NCI-H187 treated with DMSO at 0.1 percent for 48 hours (cell line): ENCODE results near the gene ELN.
"Not testable (repeated sequence)": the region's sequence is repeated elsewhere in the genome, so short reads cannot be mapped to it uniquely, and the experiment has no call there.

Experiments used
- DNase-seq: peaks from one replicate; lab custom pipeline; 2025; lab: John Stamatoyannopoulos, UW

Gene ELN

DNA sequence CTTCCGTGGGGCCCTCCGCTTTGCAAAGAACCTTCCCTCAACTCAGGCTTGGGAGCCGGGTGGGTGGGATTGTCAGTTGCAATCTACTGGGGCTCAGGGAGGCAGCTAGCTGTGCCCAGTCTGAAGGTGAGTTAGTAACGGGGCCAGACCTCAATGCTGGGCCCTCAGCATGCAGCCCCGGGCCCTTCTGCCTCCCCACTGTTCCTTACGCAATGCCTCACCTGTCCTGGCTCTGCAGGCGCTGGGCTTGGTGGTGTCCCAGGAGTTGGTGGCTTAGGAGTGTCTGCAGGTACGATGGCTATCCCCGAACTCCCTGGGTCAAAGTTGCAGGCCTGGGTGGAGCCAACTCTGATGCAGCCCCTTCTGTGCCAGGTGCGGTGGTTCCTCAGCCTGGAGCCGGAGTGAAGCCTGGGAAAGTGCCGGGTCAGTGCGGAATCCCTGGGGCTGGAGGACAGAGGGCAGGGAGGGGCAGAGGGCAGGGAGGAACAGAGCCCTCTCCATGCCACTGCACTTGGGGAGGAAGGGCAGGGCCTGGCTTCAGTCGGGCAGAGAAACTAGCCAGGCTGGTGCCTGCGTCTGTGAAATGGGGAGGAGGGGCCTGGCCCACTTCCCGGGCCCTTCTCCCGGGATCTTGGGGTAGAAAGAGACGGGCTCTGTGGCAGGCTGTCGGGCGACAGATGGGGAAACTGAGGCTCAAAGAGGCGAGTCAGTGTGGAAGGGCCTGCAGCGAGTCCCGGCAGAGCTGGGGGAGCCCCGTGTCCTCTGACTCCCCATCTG is 15.0 kb downstream of the ELN start:
- DNase-seq = no peak

DNA sequence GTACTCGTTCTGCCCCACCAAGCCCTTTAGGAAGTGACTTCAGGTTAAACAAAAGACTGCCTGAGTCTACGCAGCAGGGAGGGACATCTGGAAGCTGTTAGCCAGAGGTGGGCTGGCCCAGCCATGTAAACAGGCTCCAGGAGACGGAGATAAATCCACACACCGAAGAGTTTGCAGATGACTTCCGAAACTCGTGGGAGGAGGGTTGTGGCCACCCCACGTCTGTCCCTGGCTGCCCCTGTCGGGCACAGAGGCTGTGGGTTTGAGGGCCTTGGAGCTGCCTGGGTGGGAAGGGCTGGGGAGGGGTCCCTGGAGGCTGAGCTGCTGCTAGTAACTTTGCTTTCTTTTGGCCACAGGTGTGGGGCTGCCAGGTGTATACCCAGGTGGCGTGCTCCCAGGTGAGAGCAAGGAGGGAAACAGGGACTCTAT is 15.6 kb downstream of the ELN start:
- no peak for DNase-seq

DNA sequence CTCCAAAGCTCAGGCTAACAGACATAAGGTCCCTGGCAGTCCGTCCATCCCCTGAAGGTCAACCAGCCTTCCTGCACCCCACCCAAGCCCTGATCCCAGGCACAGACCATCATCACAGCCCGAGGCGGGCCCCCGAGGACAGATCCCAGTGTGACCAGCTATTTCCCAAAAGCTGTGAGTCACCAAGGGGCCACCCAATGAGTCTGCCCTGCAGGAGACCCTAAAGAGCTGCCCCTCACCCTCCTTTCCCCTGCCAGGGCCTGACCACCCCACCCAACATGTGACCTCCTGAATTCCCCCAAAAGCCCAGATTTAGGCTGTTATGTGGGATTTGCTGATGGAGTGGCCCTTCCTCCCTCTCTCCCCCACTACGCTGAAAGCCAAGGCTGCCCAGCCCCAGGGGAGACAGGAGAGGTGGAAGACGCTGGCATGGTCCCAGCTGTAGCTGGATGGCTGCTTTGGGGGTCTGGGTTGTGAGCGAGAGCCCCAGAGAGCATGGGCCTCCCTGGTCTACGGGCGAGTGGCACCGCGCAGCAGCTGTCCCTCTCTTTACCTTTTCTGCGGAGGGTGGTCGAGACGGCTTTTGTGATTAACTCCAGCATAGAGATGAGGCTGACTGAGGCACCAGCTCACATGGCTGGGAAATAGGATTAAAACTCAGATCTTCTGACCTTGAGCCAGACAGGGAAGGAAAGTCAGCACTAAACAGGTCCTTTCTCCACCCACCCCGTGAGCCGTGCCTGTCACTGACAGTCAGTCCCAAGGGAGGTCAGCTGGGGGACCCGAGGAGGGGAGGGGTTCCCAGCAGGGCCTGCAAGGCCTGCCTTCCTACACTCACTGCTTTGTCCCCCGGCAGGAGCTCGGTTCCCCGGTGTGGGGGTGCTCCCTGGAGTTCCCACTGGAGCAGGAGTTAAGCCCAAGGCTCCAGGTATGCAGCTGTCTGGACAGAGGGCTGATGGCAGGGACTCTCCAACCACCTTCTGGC is 16.7 kb downstream of the ELN start:
- DNase-seq = no peak

DNA sequence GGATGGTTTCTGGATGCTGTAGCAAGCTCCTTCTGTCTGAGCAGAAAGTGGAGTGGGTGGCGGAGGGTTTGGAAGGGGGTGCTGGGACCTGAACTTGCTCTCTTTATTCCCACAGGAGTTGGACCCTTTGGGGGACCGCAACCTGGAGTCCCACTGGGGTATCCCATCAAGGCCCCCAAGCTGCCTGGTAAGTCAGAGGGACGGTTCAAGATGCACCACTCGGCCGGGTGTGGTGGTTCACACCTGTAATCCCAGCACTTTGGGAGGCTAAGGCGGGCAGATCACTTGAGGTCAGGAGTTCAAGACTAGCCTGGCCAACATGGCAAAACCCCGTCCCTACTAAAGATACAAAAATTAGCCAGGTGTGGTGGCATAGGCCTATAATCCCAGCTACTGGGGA is 18.6 kb downstream of the ELN start:
- DNase-seq = not testable (repeated sequence)

DNA sequence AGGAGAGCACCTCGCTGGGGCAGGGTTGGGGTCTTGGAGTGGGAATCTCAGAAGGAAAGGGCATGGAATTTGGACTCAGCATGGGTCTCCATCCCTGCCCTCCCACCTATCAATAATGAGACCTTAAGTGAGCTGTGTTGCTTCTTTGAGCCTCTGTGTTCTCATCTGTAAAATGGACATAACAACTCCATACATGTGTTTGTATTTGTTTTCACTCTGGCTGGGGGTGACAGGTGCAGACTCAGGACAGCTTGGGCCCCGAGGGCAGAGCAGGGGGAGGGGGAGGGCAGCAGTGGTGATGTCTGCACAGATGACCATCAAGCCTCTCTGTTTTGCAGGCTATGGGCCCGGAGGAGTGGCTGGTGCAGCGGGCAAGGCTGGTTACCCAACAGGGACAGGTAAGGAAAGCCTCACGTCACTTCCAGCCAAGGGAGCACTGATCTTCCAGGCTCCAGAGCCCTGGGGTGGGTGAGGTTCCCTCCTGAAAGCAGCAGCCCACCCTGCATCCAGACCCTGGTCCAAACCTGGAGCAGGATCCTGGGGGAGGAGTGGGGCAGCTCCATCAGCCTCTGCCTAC is 19.9 kb downstream of the ELN start:
- no peak for DNase-seq

DNA sequence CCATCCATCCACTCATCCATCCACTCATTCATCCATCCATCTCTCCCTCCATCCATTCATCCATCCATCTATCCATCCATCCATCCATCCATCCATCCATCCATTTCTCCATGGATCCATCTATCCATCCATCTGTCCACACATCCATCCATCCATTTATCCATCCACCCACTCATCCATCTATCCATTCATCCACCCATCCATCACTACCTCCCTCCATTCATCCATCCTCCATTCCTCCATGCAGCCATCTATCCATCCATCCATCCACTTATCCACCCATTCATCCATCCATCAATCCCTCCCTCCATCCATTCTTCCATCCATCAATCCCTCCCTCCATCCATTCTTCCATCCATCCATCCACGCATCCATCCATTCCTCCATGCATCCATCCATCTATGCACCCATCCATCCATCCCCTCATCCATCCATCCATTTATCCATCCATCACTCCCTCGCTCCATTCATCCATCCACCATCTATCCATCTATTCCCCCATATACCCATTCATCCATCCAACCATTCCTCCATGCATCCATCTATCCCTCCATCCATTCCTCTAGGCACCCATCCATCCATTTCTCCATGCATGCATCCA is 21.1 kb downstream of the ELN start:
- no peak for DNase-seq

DNA sequence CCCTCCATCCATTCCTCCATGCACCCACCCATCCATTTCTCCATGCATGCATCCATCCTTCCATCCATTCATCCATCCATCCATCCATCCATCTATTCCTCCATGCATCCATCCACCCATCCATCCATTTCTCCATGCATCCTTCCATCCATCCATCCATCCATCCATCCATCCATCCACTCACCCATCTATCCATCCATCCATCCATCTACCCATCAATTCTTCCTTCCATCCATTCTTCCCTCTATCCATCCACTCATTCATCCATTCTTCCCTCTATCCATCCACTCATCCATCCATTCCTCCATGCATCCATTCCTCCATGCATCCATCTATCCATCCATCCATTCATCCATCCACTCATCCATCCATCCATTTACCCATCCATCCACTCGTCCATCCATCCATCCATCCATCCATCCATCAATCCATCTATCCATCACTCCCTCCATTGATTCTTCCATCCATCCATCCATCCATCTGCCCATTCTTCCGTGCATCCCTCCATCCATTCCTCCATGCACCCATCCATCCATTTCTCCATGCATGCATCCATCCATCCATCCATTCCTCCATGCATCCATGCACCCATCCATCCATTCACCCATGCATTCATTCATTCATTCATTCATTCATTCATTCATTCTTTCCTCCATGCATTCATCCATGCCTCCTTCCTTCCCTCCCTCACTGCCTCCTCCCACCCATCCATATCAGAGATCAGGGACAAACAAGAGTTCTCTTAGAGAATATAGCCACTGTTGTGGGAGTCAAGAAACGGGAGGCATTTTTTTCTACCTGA is 22.2 kb downstream of the ELN start:
- no peak for DNase-seq

DNA sequence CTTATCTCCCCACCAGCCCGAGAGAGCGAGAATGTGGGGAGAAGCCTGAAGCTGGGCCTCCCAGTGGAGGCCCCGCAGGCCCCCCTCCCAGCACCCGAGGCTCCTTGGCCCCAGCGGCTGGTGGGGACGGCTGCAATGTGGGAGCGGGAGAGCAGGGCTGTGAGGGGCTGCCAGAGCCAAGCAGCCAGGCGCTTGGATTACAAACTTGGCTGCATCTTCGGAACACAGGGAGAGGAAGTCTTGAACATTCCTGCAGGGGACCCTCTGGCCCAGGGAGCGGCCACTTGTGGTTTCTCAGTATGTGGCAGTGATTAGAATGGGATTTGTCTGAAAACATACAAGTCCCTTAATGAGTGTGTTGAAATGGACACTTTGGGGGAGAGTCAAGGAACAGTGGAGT is 23.2 kb downstream of the ELN start:
- no peak for DNase-seq

DNA sequence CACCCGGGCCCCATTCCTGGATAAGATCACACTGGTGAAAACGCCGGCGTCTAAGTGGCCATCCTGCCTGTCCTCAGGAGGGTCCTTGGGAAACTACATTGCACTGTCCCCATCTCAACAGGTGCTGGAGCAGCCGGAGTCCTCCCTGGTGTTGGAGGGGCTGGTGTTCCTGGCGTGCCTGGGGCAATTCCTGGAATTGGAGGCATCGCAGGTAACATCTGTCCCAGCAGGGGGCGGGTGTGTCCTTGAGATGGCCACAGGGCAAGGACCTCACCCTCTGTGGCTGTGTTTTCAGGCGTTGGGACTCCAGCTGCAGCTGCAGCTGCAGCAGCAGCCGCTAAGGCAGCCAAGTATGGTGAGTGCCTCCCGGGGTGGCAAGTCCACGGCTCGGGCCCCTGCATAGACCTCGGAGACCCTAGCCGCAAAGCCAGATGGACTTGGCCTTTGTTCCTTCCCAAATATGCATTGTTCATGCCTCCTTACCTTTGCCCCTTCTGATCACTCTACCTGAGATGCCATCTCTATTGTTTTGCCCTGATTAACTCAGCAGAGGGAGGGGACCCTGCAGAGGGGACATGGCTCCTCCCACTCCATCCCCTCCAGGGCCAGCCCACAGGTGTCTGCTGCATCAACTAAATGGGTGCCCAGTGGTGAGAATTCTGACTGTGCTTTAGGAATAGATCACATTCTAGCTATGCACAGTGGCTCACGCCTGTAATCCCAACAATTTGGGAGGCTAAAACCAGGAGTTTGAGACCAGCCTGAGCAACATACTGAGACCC is 23.8 kb downstream of the ELN start:
- DNase-seq = no peak

DNA sequence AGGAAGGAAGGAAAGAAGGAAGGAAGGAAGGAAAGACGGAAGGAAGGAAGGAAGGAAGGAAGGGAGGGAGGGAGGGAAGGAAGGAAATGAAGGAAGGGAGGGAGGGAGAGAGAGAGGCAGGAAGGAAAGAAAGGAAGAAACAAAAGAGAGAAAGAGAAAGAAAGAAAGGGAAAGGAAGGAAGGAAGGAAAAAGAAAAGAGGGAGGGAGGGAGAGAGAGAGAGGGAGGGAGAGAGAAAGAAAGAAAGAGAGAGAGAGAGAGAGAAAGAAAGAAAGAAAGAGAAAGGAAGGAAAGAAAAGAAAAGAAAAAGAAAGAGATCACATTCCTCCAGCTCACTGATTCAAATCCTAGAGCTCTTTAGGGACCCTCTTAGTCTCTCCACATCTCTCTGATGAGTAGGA is 24.7 kb downstream of the ELN start:
- DNase-seq = no peak

DNA sequence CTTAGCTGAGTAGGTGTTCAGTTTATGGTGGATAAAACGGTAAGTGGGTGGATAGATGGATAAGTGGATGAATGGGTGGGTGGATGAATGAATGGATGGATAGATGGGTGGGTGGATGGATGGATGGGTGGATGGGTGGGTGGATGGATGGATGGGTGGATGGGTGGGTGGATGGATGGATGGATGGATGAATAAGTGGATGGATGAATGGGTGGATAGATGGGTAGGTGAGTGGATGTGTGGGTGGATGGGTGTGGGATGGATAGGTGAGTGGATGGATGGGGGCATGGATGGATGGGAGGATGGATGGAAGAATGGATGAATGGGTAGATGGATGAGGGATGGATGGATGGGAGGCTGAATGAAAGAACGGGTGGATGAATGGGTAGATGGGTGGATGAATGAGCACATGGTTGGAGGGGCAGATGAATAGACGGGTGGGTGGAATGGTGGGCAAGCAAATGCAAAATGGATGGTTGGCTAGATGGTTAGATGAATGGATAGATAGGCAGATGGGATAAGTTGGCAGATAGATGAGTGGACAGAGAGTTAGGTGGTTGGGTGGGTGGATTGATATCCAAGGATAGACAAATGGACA is 25.7 kb downstream of the ELN start:
- DNase-seq = no peak

DNA sequence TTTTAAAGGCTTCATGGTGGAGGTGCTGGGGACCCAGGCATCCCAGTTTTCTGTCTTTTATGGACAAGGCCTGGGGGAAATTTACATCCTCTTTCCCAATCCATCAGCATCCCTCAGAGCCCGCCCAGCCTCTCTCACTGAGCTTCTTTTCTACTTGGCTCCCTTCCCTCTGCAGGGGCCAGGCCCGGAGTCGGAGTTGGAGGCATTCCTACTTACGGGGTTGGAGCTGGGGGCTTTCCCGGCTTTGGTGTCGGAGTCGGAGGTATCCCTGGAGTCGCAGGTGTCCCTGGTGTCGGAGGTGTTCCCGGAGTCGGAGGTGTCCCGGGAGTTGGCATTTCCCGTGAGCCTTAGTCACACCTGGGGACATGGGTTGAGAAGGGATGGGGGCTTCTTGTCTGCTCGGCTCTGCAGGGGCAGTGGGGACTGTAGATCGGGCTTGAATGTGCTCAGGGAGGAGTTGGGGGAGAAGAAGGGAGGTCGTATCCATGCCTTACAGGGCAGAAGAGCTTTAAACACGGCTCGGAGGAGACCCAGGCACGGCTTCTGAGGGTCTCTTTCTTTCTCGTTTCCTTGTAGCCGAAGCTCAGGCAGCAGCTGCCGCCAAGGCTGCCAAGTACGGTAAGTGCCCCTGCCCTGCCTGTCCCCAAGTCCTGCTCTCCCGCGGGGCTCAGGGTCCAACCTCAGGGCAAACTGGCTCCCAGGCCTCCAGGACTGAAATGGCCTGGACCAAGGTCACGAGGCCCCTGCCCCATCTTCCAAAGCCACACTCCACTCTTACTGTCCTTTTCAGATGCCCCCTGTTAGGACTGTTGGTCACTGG is 28.3 kb downstream of the ELN start:
- DNase-seq = no peak

DNA sequence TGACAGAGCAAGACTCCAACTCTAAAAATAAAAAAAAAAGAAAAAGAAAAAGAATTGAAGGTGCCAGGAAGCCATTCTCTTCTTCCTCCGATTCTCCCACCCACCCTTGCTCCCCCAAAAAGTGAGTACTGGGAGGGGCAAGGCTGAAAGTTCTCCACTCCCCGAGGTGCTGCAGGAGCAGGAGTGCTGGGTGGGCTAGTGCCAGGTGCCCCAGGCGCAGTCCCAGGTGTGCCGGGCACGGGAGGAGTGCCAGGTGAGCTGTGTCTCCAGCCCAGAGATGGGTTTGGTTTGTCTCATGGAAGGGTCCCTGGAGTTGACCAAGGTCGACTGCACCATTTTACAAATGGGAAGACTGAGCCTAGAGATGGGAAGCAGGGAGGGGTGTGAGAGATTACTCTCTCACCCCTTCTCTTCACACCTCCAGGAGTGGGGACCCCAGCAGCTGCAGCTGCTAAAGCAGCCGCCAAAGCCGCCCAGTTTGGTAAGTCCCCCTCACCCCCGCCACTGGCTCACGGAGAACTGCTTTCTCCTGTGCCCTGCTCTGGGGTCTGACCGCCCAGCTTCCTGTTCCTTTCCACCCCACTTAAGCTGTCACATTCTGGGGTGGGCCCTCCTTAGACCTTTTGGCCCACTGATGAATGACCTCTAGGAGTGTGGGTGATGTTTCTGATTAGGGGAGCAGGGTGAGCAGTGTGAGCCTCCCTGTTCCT is 29.4 kb downstream of the ELN start:
- DNase-seq = no peak

DNA sequence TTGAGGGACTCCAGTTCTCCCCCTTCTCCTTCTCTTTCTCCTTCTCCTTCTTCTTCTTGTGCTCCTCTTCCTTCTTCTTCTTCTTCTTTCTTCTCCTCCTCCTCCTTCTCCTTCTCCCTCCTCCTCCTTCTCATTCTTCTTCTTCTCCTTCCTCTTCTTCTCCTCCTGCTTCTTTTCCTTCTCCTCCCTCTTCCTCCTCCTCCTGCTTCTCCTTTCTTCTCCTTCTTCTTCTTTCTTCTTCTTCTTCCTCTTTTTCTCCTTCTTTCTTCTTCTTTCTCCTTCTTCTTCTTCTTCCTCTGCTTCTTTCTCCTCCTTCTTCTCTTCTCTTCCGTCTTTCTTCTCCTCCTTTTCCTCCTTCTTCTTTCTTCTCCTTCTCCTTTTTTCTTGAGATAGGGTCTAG is 30.0 kb downstream of the ELN start:
- DNase-seq = no peak

DNA sequence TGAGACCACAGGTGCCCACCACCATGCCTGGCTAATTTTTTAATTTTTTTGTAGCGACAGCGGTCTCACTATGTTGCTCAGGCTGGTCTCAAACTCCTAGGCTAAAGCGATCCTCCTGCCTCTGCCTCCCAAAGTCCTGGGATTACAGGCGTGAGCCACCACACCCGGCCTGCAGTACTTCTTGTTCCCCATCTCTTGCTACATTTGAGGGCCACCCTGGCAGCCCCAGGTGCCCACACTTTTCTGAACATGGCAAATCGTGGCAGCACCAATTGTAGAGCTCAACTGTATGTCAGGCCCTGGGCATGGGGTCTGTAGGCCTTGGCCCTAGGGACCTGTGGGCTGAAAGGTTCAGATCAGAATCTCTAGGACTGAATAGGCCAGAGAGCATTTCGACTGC is 30.5 kb downstream of the ELN start:
- no peak for DNase-seq

DNA sequence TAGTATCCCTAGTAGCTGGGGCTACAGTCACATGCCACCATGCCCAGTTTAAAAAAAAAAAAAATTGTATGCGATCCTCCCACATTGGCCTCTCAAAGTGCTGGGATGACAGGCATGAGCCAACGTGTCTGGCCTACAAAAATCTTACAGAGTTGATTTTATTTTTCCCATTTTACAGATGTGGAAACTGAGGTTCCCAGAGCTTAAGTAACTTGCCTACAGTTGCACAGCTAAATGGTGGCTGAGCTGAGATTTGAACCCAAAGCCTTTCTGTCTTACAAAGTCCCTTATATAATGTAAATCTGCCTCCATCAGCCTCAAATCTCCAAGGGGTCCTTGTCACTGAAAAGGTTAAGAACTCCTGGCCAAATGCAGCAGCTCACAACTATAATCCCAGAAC is 31.1 kb downstream of the ELN start:
- no peak for DNase-seq

DNA sequence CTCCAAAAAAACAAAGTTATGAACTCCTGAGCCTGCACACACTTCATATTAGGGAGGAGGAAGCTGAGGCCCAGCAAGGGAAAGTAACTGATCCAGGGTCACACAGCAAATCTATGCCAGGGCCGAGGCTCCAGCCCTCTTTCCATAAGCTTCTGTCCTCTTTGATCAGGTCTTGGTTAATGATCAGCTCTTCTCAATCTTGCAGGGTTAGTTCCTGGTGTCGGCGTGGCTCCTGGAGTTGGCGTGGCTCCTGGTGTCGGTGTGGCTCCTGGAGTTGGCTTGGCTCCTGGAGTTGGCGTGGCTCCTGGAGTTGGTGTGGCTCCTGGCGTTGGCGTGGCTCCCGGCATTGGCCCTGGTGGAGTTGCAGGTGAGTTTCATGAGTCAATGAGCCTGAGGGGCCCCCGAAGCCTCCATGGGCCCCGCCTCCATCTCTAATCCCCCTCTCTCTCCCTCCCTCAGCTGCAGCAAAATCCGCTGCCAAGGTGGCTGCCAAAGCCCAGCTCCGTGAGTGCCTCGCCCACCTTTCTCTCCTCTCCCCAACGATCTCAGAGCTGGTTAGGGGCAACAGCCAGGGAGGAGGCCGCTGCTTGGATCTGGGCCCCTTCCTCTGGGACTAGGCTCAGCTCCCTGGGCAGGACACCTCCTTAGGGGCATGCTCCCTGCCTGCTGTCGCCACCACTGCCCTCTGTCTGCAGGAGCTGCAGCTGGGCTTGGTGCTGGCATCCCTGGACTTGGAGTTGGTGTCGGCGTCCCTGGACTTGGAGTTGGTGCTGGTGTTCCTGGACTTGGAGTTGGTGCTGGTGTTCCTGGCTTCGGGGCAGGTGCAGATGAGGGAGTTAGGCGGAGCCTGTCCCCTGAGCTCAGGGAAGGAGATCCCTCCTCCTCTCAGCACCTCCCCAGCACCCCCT is 32.0 kb downstream of the ELN start:
- no peak for DNase-seq
